Stimulated activated CD4-positive, alpha-beta T cell treated with anti-CD3 and anti-CD28 coated beads, Interleukin-4, amount 100 ng/mL, for 4 hours (primary cell): ENCODE data around the gene RETREG1.
"Not testable (repeated sequence)": the region's sequence is repeated elsewhere in the genome, so short reads cannot be mapped to it uniquely, and the experiment has no call there.

Source experiments
- DNase-seq, 2 experiments: peaks; one replicate each; pipeline ENCODE4 v3.0.0-alpha.2; 2020

The RETREG1 gene

GRCh38 chr5:16550316-16550952, 66.4 kb downstream of the RETREG1 start:
- peak; percentile 6 to 15 for DNase-seq

- no peak for DNase-seq
These were observed 67.1 kb downstream of the RETREG1 start for GRCh38 chr5:16549491-16550206.

- no peak for DNase-seq
These were observed 68.0 kb downstream of the RETREG1 start for GRCh38 chr5:16548812-16549211.

GRCh38 chr5:16548115-16548514, 68.7 kb downstream of the RETREG1 start:
- no peak for DNase-seq

- no peak for DNase-seq
These were observed 69.5 kb downstream of the RETREG1 start for GRCh38 chr5:16547200-16547842.

- DNase-seq, result no peak
These were observed 70.1 kb downstream of the RETREG1 start for GRCh38 chr5:16546732-16547131.

- DNase-seq, result no peak
These were observed 72.0 kb downstream of the RETREG1 start for GRCh38 chr5:16544607-16545374.

- DNase-seq, result not testable (repeated sequence)
These were observed 73.6 kb downstream of the RETREG1 start for GRCh38 chr5:16543206-16543605.

- no peak for DNase-seq
These were observed 74.6 kb downstream of the RETREG1 start for GRCh38 chr5:16542236-16542635.

- DNase-seq, result not testable (repeated sequence)
These were observed 75.2 kb downstream of the RETREG1 start for GRCh38 chr5:16541592-16541991.

- DNase-seq, result no peak
These were observed 76.4 kb downstream of the RETREG1 start for GRCh38 chr5:16540421-16540820.

- no peak for DNase-seq
These were observed 77.6 kb downstream of the RETREG1 start for GRCh38 chr5:16539169-16539666.

- DNase-seq, result no peak
These were observed 78.8 kb downstream of the RETREG1 start for GRCh38 chr5:16538006-16538405.

- DNase-seq, result no peak
These were observed 80.0 kb downstream of the RETREG1 start for GRCh38 chr5:16536818-16537217.

- DNase-seq, result no peak
These were observed 80.6 kb downstream of the RETREG1 start for GRCh38 chr5:16536246-16536645.

- no peak for DNase-seq
These were observed 82.5 kb downstream of the RETREG1 start for GRCh38 chr5:16534280-16534679.

- no peak for DNase-seq
These were observed 85.6 kb downstream of the RETREG1 start for GRCh38 chr5:16531063-16531648.

- no peak for DNase-seq
These were observed 87.5 kb downstream of the RETREG1 start for GRCh38 chr5:16529306-16529705.

GRCh38 chr5:16528382-16529110, 88.3 kb downstream of the RETREG1 start:
- no peak for DNase-seq

- DNase-seq, result no peak
These were observed 91.1 kb downstream of the RETREG1 start for GRCh38 chr5:16525651-16526050.

- no peak for DNase-seq
These were observed 92.5 kb downstream of the RETREG1 start for GRCh38 chr5:16524286-16524685.
